SW480 (cell line): ENCODE data around the gene NSMCE1.

Source experiments
- DNase-seq: peaks from one replicate; pipeline ENCODE4 v3.0.0-alpha.2; 2016; ENCODE audit warnings: low spot score

NSMCE1 gene

DNA sequence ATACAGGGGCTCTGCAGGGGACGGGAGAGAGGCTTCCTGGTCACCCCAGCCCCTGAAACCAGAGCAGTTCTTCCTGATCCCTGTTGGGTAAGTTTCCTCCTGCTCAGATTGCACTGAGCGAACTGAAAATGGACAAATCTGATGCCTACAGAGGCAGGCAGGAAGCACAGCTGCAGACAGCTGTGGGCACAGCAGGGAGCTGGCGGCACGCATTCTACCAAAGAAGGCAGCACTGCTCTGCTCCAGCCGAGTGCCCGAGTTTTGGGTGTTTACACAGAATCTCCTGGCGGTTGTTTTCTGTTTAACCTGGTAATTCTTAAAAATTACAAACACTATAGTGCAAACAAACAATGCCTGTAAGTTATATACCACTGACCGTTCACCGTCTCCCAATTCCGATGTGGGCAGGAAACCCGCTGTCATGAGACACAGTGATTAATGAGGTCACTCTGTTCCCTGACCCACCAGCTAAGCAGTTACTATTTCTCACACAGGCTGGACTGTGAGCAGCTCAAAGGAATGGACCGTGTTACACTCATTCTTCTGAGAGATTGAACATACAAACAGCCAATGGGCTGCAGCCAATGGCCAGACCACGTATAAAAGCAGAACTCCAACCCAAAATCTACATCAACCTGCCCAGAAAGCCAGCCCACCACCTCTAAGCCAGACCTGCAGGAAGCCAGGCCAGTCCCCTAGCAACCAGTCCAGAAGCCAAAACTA, 25.5 kb downstream of the NSMCE1 start:
- DNase-seq = peak; percentile 20

DNA sequence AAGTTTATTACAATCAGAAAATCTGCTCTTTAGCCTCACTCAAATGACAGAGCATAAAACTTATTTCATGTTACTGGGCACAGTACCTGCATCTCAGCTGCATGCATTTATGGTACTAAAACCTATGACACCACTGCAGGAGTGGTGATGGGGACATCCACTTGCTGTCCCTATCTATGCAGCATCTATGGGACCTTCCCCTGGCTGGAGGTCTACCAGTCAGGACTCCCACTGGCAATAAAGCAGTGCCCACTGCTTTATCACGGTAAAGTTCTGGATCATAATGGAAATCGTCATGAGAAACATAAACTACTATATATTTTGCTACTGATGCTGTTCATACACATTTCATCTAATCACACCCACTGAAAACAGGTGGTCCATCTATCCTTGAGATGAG, 26.2 kb downstream of the NSMCE1 start:
- DNase-seq = no peak

DNA sequence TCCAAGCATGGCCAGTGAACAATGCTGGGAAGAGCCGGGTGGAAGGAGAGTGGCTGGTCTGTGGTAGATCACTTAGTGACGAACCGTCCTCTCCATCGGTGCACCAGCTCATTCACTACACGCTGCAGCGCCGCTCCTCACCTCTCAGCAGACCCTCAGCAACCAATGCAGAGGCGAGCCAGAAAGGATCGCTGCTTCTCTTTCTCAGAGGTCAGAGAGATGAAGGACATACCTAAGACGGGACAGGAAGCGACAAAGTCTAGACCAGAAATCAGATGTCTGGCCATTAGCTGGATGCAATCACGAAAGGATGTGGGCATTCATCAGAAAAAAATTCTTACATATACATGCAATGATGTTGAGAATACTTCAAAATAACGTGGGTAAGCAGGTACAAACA, 26.9 kb downstream of the NSMCE1 start:
- DNase-seq = no peak

DNA sequence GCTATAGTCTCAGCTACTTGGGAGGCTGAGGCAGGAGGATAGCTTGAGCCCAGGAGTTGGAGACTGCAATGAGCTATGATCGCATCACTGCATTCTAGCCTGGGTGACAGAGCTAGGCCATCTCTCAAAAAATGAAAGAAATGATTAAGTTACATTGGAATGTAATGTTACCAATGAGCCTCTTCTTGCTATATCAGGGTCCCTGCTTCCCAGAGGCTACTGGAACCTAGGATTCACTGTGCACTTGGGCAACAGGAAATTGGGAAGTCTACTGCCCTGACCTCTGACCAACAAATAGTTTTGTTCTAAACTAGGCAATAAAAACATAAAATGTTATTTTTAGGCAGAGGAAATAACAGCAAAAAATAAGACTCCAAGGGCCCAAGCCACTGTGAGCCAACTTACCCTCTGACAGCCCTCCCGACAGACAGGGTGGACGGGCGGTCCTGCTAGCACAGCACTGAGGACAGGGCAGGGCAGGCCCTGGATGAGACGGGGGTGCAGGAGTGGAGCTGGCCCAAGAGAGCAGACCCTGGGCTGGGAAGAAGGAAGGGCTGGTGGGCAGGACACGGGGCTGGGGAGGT, 27.5 kb downstream of the NSMCE1 start:
- DNase-seq = no peak

DNA sequence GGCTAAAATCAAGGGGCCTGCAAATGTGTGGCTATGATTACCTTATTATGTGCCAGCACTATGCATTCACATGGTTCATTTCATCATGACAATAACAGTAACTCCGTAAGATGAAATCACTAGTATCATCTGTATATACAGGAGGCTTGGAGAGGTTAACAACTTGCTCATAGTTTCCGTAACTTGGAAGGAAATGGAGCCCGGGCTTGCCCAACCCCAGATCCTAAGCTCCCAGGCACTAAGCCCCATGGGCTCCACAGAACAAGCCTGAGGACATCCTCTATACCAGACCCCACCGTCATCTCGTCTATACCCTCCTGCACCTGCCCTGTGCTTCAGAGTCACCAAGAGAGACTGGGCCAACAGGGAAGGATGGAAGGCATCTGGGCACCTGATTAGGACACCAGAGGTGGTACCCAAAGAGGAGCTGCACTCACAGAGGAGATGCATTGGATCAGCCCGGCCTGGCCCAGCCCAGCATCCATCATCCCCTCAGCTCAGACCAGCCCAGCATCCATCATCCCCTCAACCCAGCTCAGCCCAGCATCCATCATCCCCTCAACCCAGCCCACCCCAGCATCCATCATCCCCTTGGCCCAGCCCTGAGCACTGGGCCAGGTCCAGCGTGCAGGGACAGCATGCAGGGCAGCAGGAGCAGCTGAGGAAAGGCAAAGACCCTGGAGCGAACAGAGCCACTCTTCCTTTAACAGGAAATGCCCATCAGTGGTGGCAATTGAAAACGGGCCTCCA, 28.5 kb downstream of the NSMCE1 start:
- no peak for DNase-seq

DNA sequence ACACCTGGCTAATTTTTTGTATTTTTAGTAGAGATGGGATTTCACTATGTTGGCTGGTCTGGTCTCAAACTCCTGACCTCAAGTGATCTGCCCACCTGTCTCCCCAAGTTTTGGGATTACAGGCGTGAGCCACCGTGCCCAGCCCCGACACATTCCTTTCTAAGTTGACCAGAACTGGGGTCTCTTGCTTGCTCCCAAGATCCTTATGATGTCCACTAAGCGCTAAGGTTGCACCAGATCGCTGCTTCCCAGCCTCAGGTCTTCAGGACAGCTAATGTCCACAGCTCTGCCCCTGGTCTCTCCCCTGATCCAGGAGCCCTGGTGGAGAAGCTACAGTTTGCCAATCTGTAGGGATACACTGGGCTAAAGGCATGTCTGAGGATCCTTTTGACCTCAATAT, 29.5 kb downstream of the NSMCE1 start:
- DNase-seq = no peak

DNA sequence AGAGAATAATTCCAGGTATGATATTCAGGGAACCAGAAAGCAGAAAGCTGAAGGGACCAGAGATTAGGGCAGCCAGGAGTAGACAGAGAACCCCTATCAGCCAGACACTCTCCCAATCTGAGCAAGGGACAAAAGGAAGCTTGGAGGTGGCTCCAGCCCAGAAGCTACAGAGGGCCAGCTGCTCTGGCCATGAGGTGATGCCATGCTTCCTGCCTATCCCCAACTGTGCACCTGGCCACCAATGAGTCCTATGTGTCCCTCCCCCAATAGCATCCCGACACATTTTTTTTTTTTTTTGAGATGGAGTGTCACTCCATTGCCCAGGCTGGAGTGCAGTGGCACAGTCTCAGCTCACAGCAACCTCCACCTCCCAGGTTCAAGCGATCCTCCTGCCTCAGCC, 30.0 kb downstream of the NSMCE1 start:
- DNase-seq = no peak

DNA sequence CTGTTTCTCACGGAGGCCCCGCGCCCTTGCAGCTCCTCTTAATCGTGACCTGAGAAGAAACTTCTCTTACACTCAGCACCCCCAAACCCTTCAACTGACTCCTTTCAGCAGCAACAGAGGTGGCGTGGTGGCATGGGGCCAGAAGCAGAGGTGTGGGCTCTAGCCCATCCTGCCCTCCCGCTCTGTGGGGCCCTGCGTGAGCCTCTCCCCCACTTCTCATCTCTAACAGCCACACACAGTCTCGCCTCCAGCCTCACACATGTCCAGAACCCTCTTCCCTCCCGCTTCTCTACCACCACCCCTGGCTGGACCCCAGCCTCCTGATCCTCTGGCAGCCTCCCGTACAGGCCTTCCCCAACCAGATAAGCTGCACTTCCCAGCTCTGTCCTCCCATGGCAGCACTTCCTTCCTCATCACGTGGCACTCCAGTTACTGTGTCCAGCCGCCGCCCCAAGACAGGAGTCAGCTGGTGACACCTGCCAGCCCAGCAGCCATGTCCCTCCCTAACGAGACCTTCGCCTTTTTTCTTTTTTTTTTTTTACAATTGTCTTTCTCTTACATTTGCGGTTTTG, 30.5 kb downstream of the NSMCE1 start:
- no peak for DNase-seq

DNA sequence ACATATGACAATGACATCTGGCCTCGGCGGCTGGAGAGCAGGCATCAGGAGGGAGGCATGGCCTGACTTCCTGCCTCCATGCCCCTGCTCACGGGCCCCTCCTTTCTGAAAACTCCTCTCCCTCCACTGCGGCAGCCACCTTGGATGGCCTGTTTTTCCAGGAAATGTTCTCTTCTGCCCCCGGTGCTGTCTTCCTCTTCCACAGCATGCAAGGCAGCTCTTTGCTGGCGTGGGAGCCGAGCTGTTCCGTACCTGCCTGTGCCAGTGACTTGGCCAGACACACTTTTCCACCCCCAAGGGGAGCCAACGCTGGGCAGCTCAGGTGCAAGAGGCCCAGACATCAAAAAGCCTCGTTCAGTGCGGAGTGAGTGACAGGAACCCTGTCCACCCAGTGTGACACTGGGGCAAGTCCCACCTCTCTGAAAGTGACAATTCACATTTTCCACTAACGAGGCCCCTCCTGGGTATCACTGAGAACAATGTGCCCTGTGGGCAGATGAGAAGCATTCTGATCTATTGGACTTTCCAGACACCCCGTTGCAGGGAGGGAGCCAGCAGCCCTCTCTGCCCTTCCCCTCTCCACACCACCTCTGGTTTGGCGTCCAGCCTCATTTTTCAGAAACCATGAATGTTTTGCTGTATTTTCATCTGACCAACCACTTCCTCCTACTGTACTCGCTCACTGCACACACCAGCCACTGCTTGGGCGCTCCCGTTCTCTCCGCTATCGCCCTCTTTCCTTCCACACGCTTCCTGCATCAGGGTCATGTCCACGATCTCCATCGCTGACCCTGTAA, 31.2 kb downstream of the NSMCE1 start:
- no peak for DNase-seq

DNA sequence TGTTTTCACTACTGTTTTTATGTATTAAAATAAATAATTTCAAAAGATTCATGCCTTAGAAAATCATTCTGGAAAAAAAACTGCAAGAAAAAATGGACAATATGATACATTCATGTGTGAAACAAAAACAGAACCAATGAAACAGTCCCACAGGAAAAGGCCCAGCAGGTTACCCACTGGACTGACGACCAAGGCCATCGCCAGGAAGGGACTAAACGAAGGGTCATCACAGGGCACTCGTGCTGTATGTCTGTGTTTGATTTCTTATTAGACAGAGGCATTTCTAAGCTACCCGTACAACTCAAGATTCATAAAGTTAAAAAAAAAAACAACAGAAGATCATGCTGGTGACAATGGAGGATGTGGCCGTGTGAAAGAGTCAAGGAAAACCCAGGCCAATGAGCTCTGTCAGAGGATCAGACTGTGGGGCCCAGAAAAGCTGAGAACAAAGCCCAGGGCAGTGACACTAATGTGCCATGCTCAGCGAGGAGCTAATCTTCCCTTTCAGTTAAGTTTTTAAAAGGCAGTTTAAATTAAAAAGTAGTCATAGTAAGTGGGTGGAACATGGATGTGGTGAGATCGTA, 31.8 kb downstream of the NSMCE1 start:
- DNase-seq = no peak

DNA sequence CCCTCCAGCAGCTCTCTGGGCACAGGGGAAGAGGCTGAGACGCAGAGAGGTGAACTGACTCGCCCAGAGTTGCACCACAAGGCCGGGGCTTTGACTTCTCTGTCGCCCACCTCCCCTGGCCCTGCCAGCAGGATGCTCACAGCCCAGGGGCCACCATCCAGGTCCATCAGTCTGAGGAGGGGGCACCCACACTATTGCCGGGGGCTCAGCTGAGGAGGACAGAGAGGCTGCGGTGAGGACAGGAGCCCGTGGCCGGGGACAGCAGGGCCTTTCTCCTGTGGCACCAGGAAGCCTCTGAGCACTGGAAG, 32.7 kb downstream of the NSMCE1 start:
- DNase-seq = no peak

DNA sequence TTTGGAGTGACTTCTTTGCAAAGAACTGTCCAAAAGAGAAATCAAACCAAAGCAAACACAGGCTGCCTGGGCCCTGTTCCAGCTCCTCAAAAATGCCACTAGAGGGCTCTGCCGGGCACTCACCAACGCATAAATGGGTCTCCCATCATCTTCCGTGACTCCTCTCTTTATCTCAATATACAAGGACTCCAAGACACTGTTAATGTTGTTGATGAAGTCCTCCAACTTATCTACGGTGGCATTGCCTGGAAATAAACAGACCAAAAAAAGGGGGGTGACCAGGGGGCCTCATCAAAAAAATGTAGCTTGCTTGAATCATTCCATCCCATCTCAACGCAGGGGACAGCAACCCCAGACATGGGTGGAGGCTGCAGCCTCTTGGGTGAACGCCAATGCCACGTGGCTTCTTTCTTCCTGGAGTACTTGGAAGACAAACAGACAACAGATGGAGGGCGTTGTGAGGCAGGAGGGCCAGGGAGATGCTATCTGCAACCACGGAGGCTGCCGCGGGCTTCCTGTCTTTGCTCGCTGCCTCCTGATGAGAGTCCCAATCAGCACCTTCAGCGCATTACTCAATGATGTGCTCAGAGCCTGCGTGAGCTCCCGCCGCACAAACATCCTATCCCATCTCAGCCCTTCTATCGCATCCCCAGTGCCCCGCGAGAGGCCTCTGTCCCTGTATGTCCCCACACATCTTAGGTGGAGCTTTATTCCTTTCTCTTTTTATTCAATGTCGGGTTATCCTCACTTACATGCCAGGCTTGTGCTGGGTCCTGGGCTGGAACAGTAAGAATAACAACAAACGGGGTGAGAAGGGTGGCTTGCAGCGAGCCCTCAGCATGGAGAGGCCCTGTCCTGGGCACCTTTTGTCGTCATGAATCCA, 33.3 kb downstream of the NSMCE1 start:
- peak; percentile 59 for DNase-seq

DNA sequence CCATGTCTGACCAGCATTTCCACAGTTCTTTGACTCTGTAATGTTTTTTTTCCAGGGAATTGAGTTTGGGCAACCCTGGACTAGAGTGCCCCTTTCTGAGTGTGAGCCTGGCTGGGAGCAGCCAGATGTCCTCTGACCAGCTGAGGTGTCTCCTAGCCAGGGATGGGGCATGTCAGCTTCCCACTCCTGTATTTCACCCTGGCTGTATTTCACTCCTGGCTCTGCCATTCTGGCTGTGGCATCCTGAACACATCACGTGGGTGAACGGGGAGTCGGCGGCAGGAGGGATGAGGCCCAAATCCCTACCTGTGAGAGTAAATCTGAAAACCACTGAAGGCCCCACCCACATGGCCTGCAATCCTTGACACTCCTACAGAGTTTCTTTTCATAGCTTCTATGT, 34.0 kb downstream of the NSMCE1 start:
- DNase-seq = no peak

DNA sequence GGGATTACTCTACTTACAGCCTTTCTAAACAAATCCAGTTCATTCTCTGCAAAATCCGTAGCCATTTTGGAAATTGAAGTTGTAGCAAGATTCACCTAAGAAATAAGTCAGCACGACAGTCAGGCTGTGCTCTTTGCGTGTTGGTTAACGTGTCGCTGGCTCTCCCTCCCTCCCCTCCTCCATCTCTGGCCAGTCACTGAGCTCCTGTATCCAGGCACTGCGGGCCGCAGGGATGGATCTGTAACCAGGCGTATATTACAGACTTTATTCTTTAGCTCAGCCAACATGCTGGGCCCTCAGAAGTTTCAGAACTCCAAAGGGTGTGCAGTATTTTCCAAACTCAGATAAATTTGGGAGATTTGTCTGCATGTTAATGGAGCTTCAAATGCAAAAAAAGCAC, 34.4 kb downstream of the NSMCE1 start:
- DNase-seq = no peak

DNA sequence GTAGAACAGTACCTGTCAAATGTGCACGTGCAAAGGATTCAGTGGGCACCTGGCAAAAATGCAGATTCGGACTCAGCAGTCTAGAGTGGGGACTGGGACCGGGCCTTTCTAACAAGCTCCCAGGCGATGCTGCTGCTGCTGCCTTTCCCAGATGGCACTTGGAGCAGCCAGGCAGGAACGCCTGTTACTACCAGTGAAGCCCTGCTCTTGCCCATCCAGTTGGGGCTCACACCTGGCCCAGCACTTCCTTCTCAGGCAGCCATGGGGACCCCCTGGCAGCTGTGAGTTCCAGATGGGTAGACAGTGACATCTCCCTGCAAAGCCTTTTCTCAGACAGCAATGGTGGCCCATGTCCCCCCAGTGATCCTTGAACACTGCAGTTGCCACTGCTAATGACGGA, 34.8 kb downstream of the NSMCE1 start:
- DNase-seq = no peak

DNA sequence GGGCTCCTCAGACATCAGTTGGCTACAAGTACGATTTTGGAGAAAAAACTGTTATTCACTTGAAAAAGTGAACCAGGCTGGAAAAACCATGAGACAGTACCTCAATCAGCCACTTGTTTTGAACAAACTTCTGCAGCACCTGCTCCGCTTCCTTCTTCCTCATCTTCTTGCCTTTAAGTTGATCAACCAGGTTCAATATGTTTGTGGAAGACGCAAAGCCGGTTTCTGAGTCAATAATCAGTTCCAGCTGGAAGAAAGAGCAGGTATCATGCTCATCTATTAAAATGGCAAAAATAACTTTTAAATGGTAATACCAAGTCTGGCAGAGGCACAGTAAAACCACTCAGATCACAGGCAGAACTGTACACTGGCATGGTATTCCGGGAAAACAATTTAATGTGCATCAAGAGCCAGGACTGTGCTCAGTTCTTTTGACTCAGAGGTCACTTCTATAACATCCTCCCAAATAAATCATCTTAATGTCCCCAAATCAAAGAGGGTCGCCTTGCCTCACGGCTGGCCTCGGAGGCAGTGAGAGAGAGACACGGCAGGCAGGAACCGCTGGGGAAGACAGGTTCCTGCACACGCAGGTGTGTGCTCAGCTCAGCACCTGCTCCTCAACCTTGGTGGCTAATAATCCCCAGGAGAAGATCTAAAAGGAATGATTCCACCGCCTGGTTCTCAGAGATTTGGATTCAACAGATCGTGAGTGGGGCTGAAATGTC, 35.5 kb downstream of the NSMCE1 start:
- DNase-seq = no peak

DNA sequence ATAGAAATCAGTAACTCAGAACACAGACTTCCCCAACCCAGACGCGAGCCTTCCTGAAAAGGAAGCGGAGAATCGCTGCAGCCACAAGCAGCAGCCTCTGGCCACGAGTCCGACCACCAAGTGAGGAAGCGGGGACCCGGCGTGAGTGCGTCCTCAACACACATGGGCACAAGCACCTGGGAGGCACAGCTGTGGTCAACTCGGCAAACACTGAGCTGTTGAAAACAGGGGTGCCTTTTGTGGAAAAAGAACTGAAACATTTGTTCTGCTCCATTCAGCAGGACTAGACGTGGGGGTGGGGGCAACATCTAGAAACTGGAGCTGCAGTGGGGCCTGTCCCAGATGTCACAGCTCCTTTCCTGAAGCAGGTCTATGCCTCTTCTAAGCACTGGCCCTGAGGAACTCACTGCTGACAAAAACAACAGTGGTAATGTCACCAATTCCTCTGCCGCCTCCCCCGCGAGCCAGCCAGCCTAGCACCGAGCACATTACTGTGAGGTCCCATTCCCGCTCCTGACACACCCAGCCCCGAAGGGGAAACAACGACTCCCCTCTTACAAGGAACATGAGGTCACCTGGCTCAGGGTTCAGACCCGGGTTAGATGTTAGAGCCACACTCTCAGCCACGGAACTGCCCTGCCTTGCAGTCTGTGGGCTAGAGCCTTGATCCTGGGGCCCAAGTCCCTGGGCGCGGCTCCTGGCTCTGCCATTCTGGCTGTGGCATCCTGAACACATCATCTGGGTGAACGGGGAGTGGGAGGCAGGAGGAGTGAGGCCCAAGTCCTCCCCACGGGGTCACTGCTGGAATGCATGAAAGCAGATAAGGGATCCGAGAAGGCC, 36.3 kb downstream of the NSMCE1 start:
- DNase-seq = no peak

DNA sequence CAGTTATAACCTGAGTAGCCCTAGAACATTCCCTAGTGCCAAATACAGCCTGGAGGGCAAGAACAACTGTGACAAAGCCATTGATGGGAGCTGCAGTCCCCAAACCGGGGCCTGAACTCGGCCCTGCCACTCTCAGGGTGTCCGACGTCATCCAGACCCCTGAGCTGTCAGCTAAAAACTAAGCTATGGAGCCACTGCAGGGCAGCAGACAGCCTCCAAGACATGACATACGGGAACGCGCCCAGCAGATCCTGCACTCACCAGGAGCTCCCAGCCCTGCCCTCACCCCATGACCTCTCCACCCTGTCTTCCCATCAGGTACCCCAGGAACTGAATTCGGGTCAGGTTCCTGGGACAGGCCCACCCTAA, 36.9 kb downstream of the NSMCE1 start:
- DNase-seq = no peak

DNA sequence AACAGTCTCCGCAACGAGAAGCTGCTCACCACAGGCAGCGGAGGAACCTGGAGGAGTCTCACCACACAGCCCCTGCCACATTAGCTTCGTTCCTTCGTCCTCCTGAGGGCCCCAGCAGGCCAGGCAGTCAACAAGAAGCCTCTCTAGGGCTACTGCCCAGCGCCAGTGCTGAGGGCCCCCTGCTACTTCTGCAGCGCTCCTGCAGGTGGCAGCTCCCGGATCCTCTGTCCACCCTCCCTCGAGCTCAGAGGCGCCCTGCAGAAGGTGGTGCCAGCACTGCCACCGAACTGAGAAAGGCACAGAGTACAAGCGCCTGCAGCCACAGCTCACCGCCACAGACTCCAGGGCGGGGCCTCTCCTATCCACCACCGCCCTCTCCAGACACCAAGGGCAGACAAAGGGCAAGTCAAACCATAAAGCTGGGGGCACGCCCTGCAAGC, 38.0 kb downstream of the NSMCE1 start:
- peak; percentile 53 for DNase-seq
